ENCODE measurements around the gene CEP295NL.

CEP295NL gene

GRCh38 chr17:78940708-78941107 lies 37.7 kb upstream of the CEP295NL start:
- Mint-ChIP-seq H3K4me1 (peaks cover 25% of the 10 kb centered on the region), H3K27ac (peak overlapping the region; percentile 16 to 79 (median 64)), H3K4me3 (no peak overlapping the region), H3K27me3 (ENCODE audit: low read depth) (peaks cover 10% of the 10 kb centered on the region), H3K36me3 (ENCODE audit: low read depth) (no peaks in the 10 kb centered on the region), H3K9me3 (no peaks in the 10 kb centered on the region)
- TF ChIP-seq CTCF (IDR thresholded peaks at IDR 0.05; ENCODE audit: unreplicated experiment in 3 of 3) = no peak

- peaks cover 30% of the 10 kb centered on the region for H3K4me1 Mint-ChIP-seq
- no peaks in the 10 kb centered on the region for H3K9me3 Mint-ChIP-seq
- H3K27me3 Mint-ChIP-seq (ENCODE audit: low read depth) = peaks cover 10% of the 10 kb centered on the region
- TF ChIP-seq CTCF (IDR thresholded peaks at IDR 0.05; ENCODE audit: unreplicated experiment in 3 of 3) = no peak
- H3K27ac Mint-ChIP-seq = peak overlapping the region; percentile 16 to 79 (median 64)
- no peaks in the 10 kb centered on the region for H3K36me3 Mint-ChIP-seq (ENCODE audit: low read depth)
- H3K4me3 Mint-ChIP-seq = no peak overlapping the region
Measured at GRCh38 chr17:78940258-78940657, 37.3 kb upstream of the CEP295NL start.

GRCh38 chr17:78939615-78940014 lies 36.6 kb upstream of the CEP295NL start:
- Mint-ChIP-seq H3K27ac (peak overlapping the region in 1 of 3 experiments; percentile 58), H3K36me3 (ENCODE audit: low read depth) (no peaks in the 10 kb centered on the region), H3K9me3 (no peaks in the 10 kb centered on the region), H3K4me1 (peaks cover 36% of the 10 kb centered on the region), H3K27me3 (ENCODE audit: low read depth) (peaks cover 10% of the 10 kb centered on the region), H3K4me3 (no peak overlapping the region)
- no peak for TF ChIP-seq CTCF (IDR thresholded peaks at IDR 0.05; ENCODE audit: unreplicated experiment in 3 of 3)

- Mint-ChIP-seq H3K4me1 (peaks cover 52% of the 10 kb centered on the region), H3K4me3 (no peak overlapping the region), H3K27ac (peak overlapping the region in 2 of 3 experiments; percentile 21 to 54), H3K36me3 (ENCODE audit: low read depth) (no peaks in the 10 kb centered on the region), H3K9me3 (no peaks in the 10 kb centered on the region), H3K27me3 (ENCODE audit: low read depth) (peaks cover 14% of the 10 kb centered on the region)
- TF ChIP-seq CTCF (IDR thresholded peaks at IDR 0.05; ENCODE audit: unreplicated experiment in 3 of 3) = no peak
Measured at GRCh38 chr17:78937561-78937960, 34.6 kb upstream of the CEP295NL start.

GRCh38 chr17:78935419-78936323 lies 32.7 kb upstream of the CEP295NL start:
- Mint-ChIP-seq H3K4me3 (peak overlapping the region; percentile 29 to 69 (median 55)), H3K27ac (peak overlapping the region; percentile 76 to 97 (median 85)), H3K4me1 (peaks cover 54% of the 10 kb centered on the region), H3K27me3 (ENCODE audit: low read depth) (peaks cover 9% of the 10 kb centered on the region), H3K36me3 (ENCODE audit: low read depth) (no peaks in the 10 kb centered on the region), H3K9me3 (no peaks in the 10 kb centered on the region)
- TF ChIP-seq CTCF (IDR thresholded peaks at IDR 0.05; ENCODE audit: unreplicated experiment in 3 of 3) = no peak
